ENCODE data around the gene ARMC9. TPM values are rescaled to one million over a fixed set of nuclear protein-coding genes. Genes with fewer than 3 reads are reported as not detected.

The ARMC9 gene
- total RNA-seq, 1 experiment from 2014 or later = 3.3 TPM

DNA sequence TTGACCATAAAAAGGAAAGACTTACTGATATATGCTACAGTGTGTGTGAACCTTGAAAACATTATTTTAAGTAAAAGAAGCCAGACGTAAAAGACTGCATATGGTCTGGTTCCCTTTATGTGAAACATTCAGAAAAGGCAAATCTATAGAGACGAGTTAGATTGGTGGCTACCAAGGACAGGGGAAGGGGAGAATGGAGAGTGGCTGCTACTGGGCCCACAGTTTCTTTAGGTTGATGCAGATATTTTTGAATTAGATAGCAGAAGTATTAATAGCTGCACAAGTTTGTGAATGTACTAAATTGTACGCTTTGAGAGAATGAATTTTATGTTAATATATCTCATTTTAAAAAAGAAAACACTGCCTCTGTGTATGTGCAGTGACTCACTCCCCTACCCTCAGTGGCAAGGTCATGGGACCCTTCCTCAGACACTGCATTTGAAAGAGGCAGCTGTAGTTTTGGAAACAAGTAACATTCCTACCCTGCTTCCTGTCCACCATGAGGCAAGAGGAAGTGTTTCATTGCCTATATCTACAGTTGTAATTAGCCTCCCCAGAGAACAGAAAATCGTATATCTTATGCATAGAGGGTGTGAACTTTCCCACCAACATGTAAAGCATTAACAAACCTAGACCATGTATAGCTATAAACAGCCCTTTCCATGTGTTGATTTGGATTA lies 29.8 kb upstream of the ARMC9 start:
- TF ChIP-seq, protein P1, sequence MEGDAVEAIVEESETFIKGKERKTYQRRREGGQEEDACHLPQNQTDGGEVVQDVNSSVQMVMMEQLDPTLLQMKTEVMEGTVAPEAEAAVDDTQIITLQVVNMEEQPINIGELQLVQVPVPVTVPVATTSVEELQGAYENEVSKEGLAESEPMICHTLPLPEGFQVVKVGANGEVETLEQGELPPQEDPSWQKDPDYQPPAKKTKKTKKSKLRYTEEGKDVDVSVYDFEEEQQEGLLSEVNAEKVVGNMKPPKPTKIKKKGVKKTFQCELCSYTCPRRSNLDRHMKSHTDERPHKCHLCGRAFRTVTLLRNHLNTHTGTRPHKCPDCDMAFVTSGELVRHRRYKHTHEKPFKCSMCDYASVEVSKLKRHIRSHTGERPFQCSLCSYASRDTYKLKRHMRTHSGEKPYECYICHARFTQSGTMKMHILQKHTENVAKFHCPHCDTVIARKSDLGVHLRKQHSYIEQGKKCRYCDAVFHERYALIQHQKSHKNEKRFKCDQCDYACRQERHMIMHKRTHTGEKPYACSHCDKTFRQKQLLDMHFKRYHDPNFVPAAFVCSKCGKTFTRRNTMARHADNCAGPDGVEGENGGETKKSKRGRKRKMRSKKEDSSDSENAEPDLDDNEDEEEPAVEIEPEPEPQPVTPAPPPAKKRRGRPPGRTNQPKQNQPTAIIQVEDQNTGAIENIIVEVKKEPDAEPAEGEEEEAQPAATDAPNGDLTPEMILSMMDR (IDR thresholded peaks at IDR 0.05; ENCODE audit: insufficient read depth in 1 of 2, low read depth in 1 of 2, low read length in 1 of 2, severe bottlenecking in 1 of 2, unreplicated experiment in 1 of 2) = no peak
- H3K27ac Mint-ChIP-seq (ENCODE audit: unreplicated experiment) = no peak overlapping the region
- Histone ChIP-seq H3K4me1 (peaks cover 8% of the 10 kb centered on the region; the same call in 1 of the 2 replicates), H3K9me3 (no peaks in the 10 kb centered on the region), H3K27me3 (replicated peaks; ENCODE audit: control insufficient read depth, insufficient read depth, low read length) (no peaks in the 10 kb centered on the region), H3K36me3 (ENCODE audit: control insufficient read depth, insufficient read depth, low read length) (no peaks in the 10 kb centered on the region), H3K4me3 (ENCODE audit: low read depth, low read length) (no peak overlapping the region)
- peaks cover 64% of the 10 kb centered on the region for H3K36me3 Mint-ChIP-seq (ENCODE audit: insufficient read depth, unreplicated experiment)
- H3K9me3 Mint-ChIP-seq (ENCODE audit: unreplicated experiment) = no peaks in the 10 kb centered on the region
- no TSS peak for BruUV-seq (replicated peaks)
- intact Hi-C loops (cut with micrococcal nuclease; ENCODE audit: unreplicated experiment) = no loop called here
- ChIA-PET POLR2A (no interaction called here), CTCF (no interaction called here)
- no peak overlapping the region for H3K4me3 Mint-ChIP-seq (ENCODE audit: unreplicated experiment)
- DNase-seq = no peak
- no peaks in the 10 kb centered on the region for H3K4me1 Mint-ChIP-seq (ENCODE audit: low read depth, unreplicated experiment)
- no peaks in the 10 kb centered on the region for H3K27me3 Mint-ChIP-seq (ENCODE audit: insufficient read depth, unreplicated experiment)

DNA sequence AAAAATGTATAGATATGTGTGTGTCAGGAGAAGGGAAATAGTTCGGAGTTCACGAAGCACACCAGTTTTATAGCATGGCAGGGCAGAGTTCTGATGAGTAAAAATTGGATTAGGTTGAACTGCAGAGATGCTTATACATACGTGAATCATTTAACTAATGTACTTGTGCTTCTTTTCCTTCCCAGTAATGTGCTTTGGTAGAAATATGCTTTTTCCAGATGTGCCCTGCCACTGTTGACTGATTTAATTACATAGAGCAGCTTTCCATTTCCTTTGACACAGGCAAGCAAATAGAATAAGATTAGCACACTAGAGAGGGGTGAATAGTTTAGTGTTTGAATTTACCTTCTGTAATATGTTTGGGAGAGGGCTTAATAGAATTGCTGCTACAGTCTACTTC lies 28.9 kb upstream of the ARMC9 start:
- no peaks in the 10 kb centered on the region for H3K27me3 ChIP-seq (replicated peaks; ENCODE audit: control insufficient read depth, insufficient read depth, low read length)
- H3K4me3 Mint-ChIP-seq (ENCODE audit: unreplicated experiment) = no peak overlapping the region
- H3K9me3 ChIP-seq = no peaks in the 10 kb centered on the region
- intact Hi-C loops (cut with micrococcal nuclease; ENCODE audit: unreplicated experiment) = no loop called here
- CTCF ChIA-PET = no interaction called here
- POLR2A ChIA-PET = no interaction called here
- BruUV-seq (replicated peaks) = no TSS peak
- H3K36me3 Mint-ChIP-seq (ENCODE audit: insufficient read depth, unreplicated experiment) = peaks cover 70% of the 10 kb centered on the region
- no peak for DNase-seq
- H3K4me3 ChIP-seq (ENCODE audit: low read depth, low read length) = no peak overlapping the region
- H3K36me3 ChIP-seq (ENCODE audit: control insufficient read depth, insufficient read depth, low read length) = no peaks in the 10 kb centered on the region
- no peaks in the 10 kb centered on the region for H3K4me1 Mint-ChIP-seq (ENCODE audit: low read depth, unreplicated experiment)
- peaks cover 8% of the 10 kb centered on the region; the same call in 1 of the 2 replicates for H3K4me1 ChIP-seq
- no peak overlapping the region for H3K27ac Mint-ChIP-seq (ENCODE audit: unreplicated experiment)
- H3K9me3 Mint-ChIP-seq (ENCODE audit: unreplicated experiment) = no peaks in the 10 kb centered on the region
- TF ChIP-seq, protein P1 (IDR thresholded peaks at IDR 0.05; ENCODE audit: insufficient read depth in 1 of 2, low read depth in 1 of 2, low read length in 1 of 2, severe bottlenecking in 1 of 2, unreplicated experiment in 1 of 2) = no peak
- no peaks in the 10 kb centered on the region for H3K27me3 Mint-ChIP-seq (ENCODE audit: insufficient read depth, unreplicated experiment)

DNA sequence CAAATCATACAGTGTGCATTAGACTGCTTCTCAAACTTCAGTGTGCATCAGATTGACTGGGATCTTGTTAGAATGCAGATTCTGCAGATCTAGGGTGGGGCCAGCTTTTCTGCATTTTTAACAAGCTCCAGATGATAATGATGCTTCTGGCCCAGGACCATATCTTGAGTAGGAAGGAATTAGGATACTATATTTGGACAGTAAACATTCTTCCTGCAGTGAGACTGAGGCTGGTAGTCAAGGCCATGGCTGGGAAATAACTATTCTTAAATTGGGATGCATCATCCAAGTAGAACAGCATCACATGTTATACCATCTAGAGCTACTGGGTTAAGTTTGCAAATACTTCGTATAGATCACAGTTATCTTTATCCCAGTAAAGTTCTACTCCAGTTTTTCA lies 28.4 kb upstream of the ARMC9 start:
- Mint-ChIP-seq H3K9me3 (ENCODE audit: unreplicated experiment) (no peaks in the 10 kb centered on the region), H3K4me1 (ENCODE audit: low read depth, unreplicated experiment) (no peaks in the 10 kb centered on the region), H3K27ac (ENCODE audit: unreplicated experiment) (no peak overlapping the region), H3K27me3 (ENCODE audit: insufficient read depth, unreplicated experiment) (no peaks in the 10 kb centered on the region), H3K36me3 (ENCODE audit: insufficient read depth, unreplicated experiment) (peaks cover 76% of the 10 kb centered on the region), H3K4me3 (ENCODE audit: unreplicated experiment) (no peak overlapping the region)
- BruUV-seq (replicated peaks) = no TSS peak
- TF ChIP-seq, protein P1 (IDR thresholded peaks at IDR 0.05; ENCODE audit: insufficient read depth in 1 of 2, low read depth in 1 of 2, low read length in 1 of 2, severe bottlenecking in 1 of 2, unreplicated experiment in 1 of 2) = no peak
- Histone ChIP-seq H3K27me3 (replicated peaks; ENCODE audit: control insufficient read depth, insufficient read depth, low read length) (no peaks in the 10 kb centered on the region), H3K36me3 (ENCODE audit: control insufficient read depth, insufficient read depth, low read length) (no peaks in the 10 kb centered on the region), H3K4me1 (peaks cover 8% of the 10 kb centered on the region; the same call in 1 of the 2 replicates), H3K4me3 (ENCODE audit: low read depth, low read length) (no peak overlapping the region), H3K9me3 (no peaks in the 10 kb centered on the region)
- ChIA-PET CTCF (no interaction called here), POLR2A (no interaction called here)
- DNase-seq = no peak
- intact Hi-C loops (cut with micrococcal nuclease; ENCODE audit: unreplicated experiment) = no loop called here
